HFF-Myc (cell line): ENCODE measurements around the gene GAREM1.

Source experiments
- DNase-seq: peaks from one replicate; pipeline ENCODE4 v3.0.0-alpha.2; 2011; ENCODE audit warnings: low read depth; ENCODE audit errors: extremely low read depth
- H3K4me3 ChIP-seq: replicated peaks from 2 replicates; pipeline ENCODE4 v1.5.1; 2011; ENCODE audit warnings: low read depth, mild to moderate bottlenecking, control low read depth, low read length
- TF ChIP-seq, protein P1 (sequence below): IDR thresholded peaks from 2 replicates; pipeline ENCODE4 v1.5.1; 2012; ENCODE audit warnings: mild to moderate bottlenecking, low read depth, low read length, control low read depth; ENCODE audit errors: missing control alignments

GAREM1 gene

DNA sequence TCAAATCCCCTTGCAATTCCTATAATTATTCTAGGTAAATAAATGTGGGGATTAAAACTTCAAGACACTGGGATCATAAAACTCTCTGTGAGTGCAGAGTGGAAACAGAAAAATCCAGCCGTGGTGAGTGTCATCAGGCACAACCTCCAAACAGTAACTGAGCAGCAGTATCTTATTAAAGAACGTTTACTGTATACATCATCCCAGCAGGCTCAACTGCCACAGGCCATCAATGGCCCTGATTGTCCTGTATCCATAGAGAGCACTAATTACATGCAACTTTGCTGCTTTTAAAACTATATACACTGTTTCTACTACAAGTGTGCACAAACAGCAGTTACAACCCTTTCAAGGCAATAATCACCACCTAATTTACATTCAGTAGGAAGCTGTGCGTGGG, 23.9 kb downstream of the GAREM1 start:
- no peak overlapping the region for H3K4me3 ChIP-seq
- TF ChIP-seq, protein P1, sequence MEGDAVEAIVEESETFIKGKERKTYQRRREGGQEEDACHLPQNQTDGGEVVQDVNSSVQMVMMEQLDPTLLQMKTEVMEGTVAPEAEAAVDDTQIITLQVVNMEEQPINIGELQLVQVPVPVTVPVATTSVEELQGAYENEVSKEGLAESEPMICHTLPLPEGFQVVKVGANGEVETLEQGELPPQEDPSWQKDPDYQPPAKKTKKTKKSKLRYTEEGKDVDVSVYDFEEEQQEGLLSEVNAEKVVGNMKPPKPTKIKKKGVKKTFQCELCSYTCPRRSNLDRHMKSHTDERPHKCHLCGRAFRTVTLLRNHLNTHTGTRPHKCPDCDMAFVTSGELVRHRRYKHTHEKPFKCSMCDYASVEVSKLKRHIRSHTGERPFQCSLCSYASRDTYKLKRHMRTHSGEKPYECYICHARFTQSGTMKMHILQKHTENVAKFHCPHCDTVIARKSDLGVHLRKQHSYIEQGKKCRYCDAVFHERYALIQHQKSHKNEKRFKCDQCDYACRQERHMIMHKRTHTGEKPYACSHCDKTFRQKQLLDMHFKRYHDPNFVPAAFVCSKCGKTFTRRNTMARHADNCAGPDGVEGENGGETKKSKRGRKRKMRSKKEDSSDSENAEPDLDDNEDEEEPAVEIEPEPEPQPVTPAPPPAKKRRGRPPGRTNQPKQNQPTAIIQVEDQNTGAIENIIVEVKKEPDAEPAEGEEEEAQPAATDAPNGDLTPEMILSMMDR, result no peak

DNA sequence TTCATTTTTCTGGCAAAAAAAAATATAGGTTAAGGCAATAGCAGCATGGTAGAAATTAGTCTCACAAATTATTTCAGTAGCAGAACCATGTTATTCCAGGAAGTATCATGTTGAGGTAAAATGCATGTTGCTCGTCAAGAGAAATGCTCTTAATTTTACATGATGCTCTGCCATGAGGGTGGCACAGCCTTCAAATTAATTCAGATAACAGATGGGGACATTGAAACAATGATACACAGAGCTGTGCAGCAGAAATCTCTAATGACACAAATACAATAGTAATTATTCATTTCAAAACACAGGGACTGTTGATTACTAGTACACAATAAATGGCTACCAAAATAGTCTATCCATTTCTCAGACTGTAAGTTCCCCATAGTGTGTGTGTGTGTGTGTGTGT, 24.8 kb downstream of the GAREM1 start:
- no peak for DNase-seq
- no peak overlapping the region for H3K4me3 ChIP-seq
- TF ChIP-seq, protein P1, result no peak

More for the DNA sequence above, 23.9 kb downstream of the GAREM1 start:
- DNase-seq, result no peak

DNA sequence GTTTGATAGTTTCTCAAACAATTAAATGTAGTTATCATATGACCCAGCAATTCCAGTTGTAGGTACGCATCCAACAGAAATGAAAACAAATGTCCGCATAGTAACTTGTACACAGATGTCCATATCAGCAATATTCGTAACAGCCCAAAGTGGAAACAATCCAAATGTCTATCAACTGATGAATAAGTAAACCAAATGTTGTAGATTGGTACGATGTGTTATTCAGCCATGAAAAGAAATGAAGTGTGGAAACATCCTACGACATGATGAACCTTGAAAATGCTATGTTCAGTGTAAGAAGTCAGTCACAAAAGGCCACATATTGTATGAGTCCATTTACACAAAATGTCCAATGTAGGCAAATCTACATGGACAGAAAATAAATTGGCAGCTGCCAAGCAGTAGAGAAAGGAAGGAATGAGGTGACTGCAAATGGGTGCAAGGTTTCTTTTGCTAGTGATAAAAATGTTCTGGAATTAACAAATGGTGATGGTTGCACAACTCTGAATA, 26.9 kb downstream of the GAREM1 start:
- DNase-seq, result no peak
- H3K4me3 ChIP-seq, result no peak overlapping the region
- TF ChIP-seq, protein P1, result no peak

DNA sequence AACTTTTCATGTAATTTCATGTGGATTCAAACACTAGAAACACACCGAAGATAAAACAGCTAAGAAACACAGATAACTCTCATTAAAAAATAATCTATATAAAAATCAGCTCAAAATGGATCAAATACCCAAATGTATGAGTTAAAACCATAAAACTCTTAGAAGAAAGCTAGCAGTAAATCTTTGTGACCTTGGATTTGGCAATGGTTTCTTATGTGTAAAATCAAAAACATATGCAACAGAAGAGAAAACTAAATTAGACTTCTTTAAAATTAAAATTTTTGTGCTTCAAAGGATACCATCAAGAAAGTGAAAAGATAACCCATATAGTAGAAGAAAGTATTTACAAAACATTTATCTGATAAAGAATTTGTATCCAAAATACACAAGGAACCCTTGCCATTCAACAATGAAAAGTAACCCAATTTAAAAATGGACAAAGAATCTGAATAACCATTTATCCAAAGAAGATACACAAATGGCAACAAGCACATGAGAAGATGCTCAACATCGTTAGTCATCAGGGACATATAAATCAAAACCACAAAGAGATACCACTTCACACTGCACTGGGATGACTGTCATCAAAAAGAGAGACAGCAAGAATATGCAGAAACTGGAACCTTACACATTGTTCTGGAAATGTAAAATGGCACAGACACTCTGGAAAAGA, 27.5 kb downstream of the GAREM1 start:
- H3K4me3 ChIP-seq, result no peak overlapping the region
- TF ChIP-seq, protein P1, result no peak
- no peak for DNase-seq

DNA sequence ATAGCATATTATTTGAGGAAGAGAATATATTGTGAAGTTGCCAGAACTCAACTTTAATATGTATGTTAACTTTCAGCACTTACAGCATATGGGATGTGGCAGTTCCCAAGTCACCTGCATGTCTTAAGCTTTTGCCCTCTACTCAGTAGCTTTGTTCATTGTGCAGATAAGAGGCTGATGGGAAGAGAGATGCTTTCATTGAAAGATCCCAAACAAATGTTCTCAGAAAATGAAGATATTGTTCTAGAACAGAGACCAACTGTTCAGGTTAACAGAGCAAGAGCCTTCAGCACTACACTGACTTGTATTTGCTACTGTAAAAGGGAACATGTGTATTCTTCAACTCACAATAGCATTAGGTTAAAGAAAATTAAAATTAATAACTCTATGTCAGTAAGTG, 28.1 kb downstream of the GAREM1 start:
- DNase-seq, result no peak
- no peak overlapping the region for H3K4me3 ChIP-seq
- TF ChIP-seq, protein P1, result no peak

DNA sequence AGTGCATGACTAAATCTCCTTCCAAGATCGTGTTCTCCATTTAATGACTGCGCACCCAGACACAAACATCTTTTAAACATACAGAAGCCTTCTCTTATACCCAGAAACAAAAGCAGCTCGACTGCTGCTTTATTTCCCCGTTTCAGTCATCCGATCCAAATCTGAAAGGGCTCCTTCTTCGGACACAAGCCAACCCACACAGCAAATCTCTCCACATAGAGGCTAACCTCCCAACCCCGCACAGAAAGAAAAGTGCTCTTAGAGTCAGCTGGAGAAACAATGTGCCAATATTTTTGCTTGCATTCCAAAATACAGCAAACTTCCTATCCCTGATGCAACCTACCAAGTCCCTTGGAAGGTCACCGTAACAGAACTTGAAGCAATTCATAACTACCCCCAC, 29.1 kb downstream of the GAREM1 start:
- no peak overlapping the region for H3K4me3 ChIP-seq
- DNase-seq, result no peak
- TF ChIP-seq, protein P1, result no peak

DNA sequence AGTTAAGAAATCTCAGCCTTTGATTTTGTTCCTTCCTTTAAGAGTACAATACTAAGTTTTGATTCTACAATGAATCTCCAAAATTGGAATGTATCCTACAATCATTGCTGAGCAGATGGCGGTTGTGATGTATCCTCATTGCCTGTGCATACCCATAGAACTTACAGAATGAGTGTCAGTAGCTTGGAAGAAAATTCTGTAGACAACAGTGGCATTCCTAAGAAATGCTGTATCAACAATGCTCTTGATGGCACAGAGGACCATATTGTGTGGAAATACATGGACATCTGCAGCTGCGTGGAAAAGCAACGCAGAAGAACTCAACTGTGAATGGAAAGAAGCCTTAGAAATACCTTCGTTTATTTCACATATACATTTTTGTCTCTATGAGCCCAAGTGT, 30.2 kb downstream of the GAREM1 start:
- TF ChIP-seq, protein P1, result no peak
- no peak overlapping the region for H3K4me3 ChIP-seq
- DNase-seq, result no peak
